ENCODE results near the gene CCDC169. TPM values are rescaled to one million over a fixed set of nuclear protein-coding genes. Genes with fewer than 3 reads are reported as not detected.

CCDC169 gene
- total RNA-seq: 2.5 and 3.7 TPM in 2 replicates

DNA sequence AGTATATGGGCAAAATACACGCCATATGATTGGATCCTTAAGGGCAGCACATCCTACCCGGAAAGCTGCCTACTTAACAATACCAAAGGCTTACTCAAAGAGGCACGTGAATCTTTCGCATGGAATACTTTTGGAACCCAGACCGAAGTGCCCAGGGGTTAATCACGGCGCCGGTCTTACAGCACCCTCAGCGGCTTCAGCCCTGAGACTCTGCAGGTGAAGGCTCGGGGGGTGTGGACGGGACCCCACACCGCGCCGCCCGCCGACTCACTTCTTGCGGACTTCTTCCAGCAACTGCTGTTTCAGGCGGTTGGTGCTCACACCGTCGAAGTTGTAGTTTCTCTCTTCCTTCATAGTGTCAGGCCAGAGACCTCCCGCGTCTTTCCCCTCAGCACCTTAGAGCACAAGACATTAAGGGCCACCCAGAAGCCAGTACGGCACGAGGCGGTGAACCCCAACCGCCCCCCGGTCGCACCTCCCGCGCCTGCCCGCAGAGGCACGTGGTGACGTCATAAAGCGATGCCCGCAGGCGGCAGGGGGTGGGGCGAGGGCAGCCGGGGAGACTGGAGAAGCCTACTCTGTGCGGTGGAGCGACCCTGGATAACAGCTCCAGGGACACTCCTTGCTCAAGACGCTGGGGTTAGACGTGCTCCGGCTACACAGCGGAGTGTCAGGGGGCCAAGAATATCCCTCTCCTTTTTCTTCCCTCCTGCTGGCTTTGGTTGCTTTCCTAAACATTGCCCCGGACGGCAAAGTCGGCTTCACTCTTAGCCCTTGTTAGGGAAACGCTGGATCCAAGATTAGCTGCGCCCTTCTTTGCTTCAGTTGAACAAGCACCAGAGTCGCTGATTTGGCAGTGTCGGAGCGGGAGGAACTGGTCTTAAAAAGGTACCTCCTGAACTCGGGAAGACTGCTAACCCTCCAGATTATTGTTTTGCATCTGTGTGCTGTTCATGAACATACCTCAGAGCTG lies at the start of gene CCDC169:
Gene CCDC169 (minus strand): TSS at position 449 of the 973 bp plus-strand sequence. CDS start 95 bp downstream, at position 354.

GRCh38 chr13:36346222-36347083 lies 48.8 kb upstream of the CCDC169 start, which contains the start of gene SPART:
TSS of gene SPART (minus strand) at chr13:36346394. CDS start at chr13:36335830, 10,564 bp downstream.

GRCh38 chr13:36214163-36214921 lies 83.3 kb downstream of the CCDC169 start, which contains the start of gene SOHLH2:
TSS of gene SOHLH2 (minus strand) at chr13:36214556. CDS start at chr13:36214526, 30 bp downstream.

Other genes starting within 250 kb of the CCDC169 start
- gene DCLK1, start 166.4 kb downstream of the CCDC169 start, total RNA-seq: 1.3 and 1.8 TPM in 2 replicates
- 0.34 and 1.0 TPM in 2 replicates for gene SOHLH2, start 83.3 kb downstream of the CCDC169 start, total RNA-seq
- 23.0 and 46.4 TPM in 2 replicates for gene SPART, start 48.6 kb upstream of the CCDC169 start, total RNA-seq
- gene CCNA1, start 134.7 kb upstream of the CCDC169 start, total RNA-seq: 1.0 TPM in 2 replicates